ENCODE measurements around the gene BLM. TPM values are rescaled to one million over a fixed set of nuclear protein-coding genes. Genes with fewer than 3 reads are reported as not detected.

BLM gene
- total and polyA plus RNA-seq, 10 of the 15 experiments (the other 5 are each of a cell fraction or from before 2014, with no cell fraction given), result 23.0 to 68.4 (median 43.9) TPM

DNA sequence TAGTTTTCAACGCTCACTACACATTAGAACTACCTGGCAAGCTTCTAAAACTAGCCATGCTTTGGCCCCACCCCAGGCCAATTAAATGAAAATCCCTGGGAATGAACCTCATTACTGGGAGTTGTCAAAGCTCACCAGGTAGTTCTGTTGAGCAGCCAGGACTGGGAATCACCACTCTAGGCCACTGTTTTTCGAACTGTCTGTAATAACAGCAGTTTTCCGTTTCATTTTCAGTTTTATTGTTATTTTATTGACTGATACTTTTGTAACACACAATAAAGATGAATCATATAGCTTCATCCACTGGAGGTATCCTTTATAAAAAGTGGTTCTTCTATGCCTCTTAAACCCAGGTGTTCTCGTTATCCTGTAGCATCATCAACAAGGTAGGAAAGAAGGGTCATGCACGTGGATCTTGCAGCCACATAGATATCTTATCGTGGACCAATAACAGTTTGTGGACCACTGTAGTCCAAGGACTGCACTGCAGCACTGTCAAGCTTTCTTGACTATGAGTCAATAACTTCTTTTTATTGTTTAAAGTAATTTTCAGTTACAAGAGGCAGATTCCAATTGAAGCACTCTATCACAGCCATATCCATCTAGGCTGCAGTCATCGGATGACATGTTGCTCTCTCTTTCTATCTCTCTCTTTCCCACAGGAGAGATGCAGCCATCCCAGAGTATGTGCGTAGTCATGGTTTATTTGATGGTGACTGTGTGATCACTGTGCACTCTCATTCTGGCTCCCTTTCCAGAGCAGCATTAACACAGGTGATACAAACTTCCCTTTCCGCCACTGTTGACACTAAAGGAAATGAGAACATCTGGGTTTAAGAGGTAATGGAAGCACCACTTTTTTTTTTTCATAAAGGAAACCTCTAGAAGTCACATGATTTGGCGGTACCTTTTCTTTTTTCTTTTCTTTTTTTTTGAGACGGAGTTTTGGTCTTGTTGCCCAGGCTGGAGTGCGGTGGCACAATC, 39.0 kb upstream of the BLM start:
- Histone ChIP-seq H4K20me1 (ENCODE audit: control insufficient read depth, insufficient read depth) (no peaks in the 10 kb centered on the region), H3K27me3 (replicated peaks in 1 of 2; ENCODE audit: control insufficient read depth in 2 of 2, insufficient read depth in 2 of 2, low read length in 1 of 2) (no peaks in the 10 kb centered on the region), H3K79me2 (ENCODE audit: control insufficient read depth, insufficient read depth, low read length) (no peaks in the 10 kb centered on the region), H3K36me3 (ENCODE audit: control insufficient read depth in 2 of 2, insufficient read depth in 2 of 2, low read length in 1 of 2) (no peaks in the 10 kb centered on the region), H2AFZ (ENCODE audit: control insufficient read depth, low read depth, low read length) (peak overlapping the region; percentile 56), H3K27ac (ENCODE audit: control insufficient read depth, insufficient read depth) (peak overlapping the region; percentile 33), H3K9ac (ENCODE audit: control insufficient read depth, insufficient read depth, low read length) (no peak overlapping the region), H3K4me3 (no peak overlapping the region), H3K4me2 (ENCODE audit: control insufficient read depth, insufficient read depth) (peak overlapping the region; percentile 43), H3K9me3 (replicated peaks; ENCODE audit: control insufficient read depth, insufficient read depth, low read length) (no peaks in the 10 kb centered on the region; the same call in 2 of the 3 replicates), H3K4me1 (ENCODE audit: control insufficient read depth, insufficient read depth, low read length) (peaks cover 13% of the 10 kb centered on the region)
- DNase-seq (ENCODE audit: low read depth, low spot score) (no peak), ATAC-seq (peak; percentile 78), FAIRE-seq (peak; percentile 81)
- in situ Hi-C loops (cut with MboI), result no loop called here
- intact Hi-C loops (cut with micrococcal nuclease; ENCODE audit: unreplicated experiment), result no loop called here
- POLR2A ChIA-PET, result interaction anchor here (0.6 to 4.5 kb wide), 4 partner anchors 13 to 75 kb away, joined by 4 to 26 read pairs (median 4); no protein-coding TSS in a partner anchor
- 56% methylated on average over 12 of the region's 12 CpGs for WGBS (ENCODE audit: insufficient coverage, insufficient replicate concordance, low lambda C conversion rate, missing lambda C conversion rate)
- BruUV-seq (replicated peaks), result no TSS peak
- CTCF ChIA-PET, result interaction anchor here (0.8 to 2.4 kb wide), 6 partner anchors 8 to 208 kb away, joined by 3 to 7 read pairs (median 3); no protein-coding TSS in a partner anchor
- SMC1A ChIA-PET (ENCODE audit: uncharacterized antibody, unreplicated experiment), result interaction anchor here (0.8 to 2.2 kb wide), 8 partner anchors 8 to 253 kb away, joined by 3 to 6 read pairs (median 4); no protein-coding TSS in a partner anchor
- RAD21 ChIA-PET (ENCODE audit: unreplicated experiment), result interaction anchor here (0.8 to 1.2 kb wide), 3 partner anchors 21 to 46 kb away, joined by 3 read pairs; no protein-coding TSS in a partner anchor
- TF ChIP-seq, protein P1, sequence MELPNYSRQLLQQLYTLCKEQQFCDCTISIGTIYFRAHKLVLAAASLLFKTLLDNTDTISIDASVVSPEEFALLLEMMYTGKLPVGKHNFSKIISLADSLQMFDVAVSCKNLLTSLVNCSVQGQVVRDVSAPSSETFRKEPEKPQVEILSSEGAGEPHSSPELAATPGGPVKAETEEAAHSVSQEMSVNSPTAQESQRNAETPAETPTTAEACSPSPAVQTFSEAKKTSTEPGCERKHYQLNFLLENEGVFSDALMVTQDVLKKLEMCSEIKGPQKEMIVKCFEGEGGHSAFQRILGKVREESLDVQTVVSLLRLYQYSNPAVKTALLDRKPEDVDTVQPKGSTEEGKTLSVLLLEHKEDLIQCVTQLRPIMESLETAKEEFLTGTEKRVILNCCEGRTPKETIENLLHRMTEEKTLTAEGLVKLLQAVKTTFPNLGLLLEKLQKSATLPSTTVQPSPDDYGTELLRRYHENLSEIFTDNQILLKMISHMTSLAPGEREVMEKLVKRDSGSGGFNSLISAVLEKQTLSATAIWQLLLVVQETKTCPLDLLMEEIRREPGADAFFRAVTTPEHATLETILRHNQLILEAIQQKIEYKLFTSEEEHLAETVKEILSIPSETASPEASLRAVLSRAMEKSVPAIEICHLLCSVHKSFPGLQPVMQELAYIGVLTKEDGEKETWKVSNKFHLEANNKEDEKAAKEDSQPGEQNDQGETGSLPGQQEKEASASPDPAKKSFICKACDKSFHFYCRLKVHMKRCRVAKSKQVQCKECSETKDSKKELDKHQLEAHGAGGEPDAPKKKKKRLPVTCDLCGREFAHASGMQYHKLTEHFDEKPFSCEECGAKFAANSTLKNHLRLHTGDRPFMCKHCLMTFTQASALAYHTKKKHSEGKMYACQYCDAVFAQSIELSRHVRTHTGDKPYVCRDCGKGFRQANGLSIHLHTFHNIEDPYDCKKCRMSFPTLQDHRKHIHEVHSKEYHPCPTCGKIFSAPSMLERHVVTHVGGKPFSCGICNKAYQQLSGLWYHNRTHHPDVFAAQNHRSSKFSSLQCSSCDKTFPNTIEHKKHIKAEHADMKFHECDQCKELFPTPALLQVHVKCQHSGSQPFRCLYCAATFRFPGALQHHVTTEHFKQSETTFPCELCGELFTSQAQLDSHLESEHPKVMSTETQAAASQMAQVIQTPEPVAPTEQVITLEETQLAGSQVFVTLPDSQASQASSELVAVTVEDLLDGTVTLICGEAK (IDR thresholded peaks at IDR 0.05; ENCODE audit: borderline replicate concordance), result peak; percentile 16; the same call in 1 of the 2 replicates
- peak; percentile 39 for TF ChIP-seq RUNX3 (IDR thresholded peaks at IDR 0.05; ENCODE audit: low read length)
- TF ChIP-seq SMAD1 (IDR thresholded peaks at IDR 0.05; ENCODE audit: low read depth, partially characterized antibody), result no peak
- TF ChIP-seq, protein P2, sequence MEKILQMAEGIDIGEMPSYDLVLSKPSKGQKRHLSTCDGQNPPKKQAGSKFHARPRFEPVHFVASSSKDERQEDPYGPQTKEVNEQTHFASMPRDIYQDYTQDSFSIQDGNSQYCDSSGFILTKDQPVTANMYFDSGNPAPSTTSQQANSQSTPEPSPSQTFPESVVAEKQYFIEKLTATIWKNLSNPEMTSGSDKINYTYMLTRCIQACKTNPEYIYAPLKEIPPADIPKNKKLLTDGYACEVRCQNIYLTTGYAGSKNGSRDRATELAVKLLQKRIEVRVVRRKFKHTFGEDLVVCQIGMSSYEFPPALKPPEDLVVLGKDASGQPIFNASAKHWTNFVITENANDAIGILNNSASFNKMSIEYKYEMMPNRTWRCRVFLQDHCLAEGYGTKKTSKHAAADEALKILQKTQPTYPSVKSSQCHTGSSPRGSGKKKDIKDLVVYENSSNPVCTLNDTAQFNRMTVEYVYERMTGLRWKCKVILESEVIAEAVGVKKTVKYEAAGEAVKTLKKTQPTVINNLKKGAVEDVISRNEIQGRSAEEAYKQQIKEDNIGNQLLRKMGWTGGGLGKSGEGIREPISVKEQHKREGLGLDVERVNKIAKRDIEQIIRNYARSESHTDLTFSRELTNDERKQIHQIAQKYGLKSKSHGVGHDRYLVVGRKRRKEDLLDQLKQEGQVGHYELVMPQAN (conservative IDR thresholded peaks at IDR 0.05), result no peak
- 0 out of 2 replicates have a peak, but pooled peaks have one; percentile 9 for TF ChIP-seq NFIC (IDR thresholded peaks at IDR 0.05; ENCODE audit: low read depth, low read length)
- TF ChIP-seq ETV6 (conservative IDR thresholded peaks at IDR 0.05 in 1 of 2, IDR thresholded peaks at IDR 0.05 in 1 of 2; ENCODE audit: borderline replicate concordance in 1 of 2, low read depth in 1 of 2), result peak in 1 of 2 experiments; percentile 86; a peak in 2 of 4 replicates
- peak; percentile 50 for TF ChIP-seq EED (IDR thresholded peaks at IDR 0.05; ENCODE audit: low read depth)
- TF ChIP-seq MTA2 (IDR thresholded peaks at IDR 0.05; ENCODE audit: low read depth), result no peak
- 0 out of 2 replicates have a peak, but pooled peaks have one; percentile 28 for TF ChIP-seq CREM (IDR thresholded peaks at IDR 0.05; ENCODE audit: low read depth)
- TF ChIP-seq, protein P3, sequence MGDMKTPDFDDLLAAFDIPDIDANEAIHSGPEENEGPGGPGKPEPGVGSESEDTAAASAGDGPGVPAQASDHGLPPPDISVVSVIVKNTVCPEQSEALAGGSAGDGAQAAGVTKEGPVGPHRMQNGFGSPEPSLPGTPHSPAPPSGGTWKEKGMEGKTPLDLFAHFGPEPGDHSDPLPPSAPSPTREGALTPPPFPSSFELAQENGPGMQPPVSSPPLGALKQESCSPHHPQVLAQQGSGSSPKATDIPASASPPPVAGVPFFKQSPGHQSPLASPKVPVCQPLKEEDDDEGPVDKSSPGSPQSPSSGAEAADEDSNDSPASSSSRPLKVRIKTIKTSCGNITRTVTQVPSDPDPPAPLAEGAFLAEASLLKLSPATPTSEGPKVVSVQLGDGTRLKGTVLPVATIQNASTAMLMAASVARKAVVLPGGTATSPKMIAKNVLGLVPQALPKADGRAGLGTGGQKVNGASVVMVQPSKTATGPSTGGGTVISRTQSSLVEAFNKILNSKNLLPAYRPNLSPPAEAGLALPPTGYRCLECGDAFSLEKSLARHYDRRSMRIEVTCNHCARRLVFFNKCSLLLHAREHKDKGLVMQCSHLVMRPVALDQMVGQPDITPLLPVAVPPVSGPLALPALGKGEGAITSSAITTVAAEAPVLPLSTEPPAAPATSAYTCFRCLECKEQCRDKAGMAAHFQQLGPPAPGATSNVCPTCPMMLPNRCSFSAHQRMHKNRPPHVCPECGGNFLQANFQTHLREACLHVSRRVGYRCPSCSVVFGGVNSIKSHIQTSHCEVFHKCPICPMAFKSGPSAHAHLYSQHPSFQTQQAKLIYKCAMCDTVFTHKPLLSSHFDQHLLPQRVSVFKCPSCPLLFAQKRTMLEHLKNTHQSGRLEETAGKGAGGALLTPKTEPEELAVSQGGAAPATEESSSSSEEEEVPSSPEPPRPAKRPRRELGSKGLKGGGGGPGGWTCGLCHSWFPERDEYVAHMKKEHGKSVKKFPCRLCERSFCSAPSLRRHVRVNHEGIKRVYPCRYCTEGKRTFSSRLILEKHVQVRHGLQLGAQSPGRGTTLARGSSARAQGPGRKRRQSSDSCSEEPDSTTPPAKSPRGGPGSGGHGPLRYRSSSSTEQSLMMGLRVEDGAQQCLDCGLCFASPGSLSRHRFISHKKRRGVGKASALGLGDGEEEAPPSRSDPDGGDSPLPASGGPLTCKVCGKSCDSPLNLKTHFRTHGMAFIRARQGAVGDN (IDR thresholded peaks at IDR 0.05), result 0 out of 2 replicates have a peak, but pooled peaks have one; percentile 10
- no peak for TF ChIP-seq SREBF2 (IDR thresholded peaks at IDR 0.05; ENCODE audit: low read length)

All from GM12878 (cell line).